ENCODE measurements around the gene MYO5A.

The MYO5A gene

DNA sequence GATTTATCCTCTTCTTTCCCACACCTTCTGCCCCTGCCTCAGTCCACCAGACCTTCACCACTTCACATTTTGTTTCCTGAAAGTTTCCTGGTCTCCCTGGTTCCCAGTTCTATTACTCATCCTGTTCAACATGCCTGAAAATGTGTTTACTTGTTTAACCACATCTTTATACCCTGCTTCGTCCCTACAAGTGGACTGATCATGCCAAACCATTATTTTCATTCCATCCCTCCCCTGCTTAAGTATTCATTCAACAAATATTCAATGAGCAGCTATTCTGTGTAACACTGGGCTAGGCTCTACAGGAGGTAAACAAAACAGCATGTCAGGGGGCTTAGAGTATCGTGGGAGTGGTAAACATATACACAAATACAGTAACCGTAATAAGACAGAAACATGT lies 5.5 kb downstream of the MYO5A start:
- Mint-ChIP-seq H3K9me3 (no peaks in the 10 kb centered on the region), H3K27me3 (ENCODE audit: low read depth) (peaks cover 34% of the 10 kb centered on the region), H3K27ac (no peak overlapping the region), H3K36me3 (ENCODE audit: low read depth) (no peaks in the 10 kb centered on the region), H3K4me1 (peaks cover 4% of the 10 kb centered on the region), H3K4me3 (no peak overlapping the region)
- no peak for TF ChIP-seq CTCF (IDR thresholded peaks at IDR 0.05; ENCODE audit: unreplicated experiment in 3 of 3)

GRCh38 chr15:52521682-52522081 lies 7.0 kb downstream of the MYO5A start:
- TF ChIP-seq CTCF (IDR thresholded peaks at IDR 0.05; ENCODE audit: unreplicated experiment in 3 of 3): no peak
- Mint-ChIP-seq H3K27ac (no peak overlapping the region), H3K9me3 (no peaks in the 10 kb centered on the region), H3K4me3 (no peak overlapping the region), H3K36me3 (ENCODE audit: low read depth) (no peaks in the 10 kb centered on the region), H3K4me1 (no peaks in the 10 kb centered on the region), H3K27me3 (ENCODE audit: low read depth) (peaks cover 19% of the 10 kb centered on the region)

DNA sequence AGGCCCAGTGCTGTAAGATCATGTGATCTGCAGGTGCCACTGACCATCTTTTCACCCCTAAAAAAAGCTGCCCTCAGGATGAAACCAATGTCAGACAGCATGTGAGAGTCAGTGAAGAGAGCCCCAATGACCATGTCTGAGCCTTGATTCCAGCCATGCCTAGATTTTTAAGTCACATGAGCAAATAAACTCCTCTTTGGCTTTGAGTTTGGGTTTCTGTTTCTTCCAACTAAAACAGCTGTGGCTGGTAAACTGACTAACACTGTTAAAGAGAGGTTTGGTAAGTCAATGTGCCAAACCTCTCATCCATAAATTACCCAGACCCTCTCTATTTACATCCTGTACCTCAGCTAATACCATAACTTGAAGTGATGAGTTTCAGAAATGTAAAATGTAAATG lies 8.3 kb downstream of the MYO5A start:
- TF ChIP-seq CTCF (IDR thresholded peaks at IDR 0.05; ENCODE audit: unreplicated experiment in 3 of 3): no peak
- H3K27me3 Mint-ChIP-seq (ENCODE audit: low read depth): peaks cover 8% of the 10 kb centered on the region
- no peaks in the 10 kb centered on the region for H3K36me3 Mint-ChIP-seq (ENCODE audit: low read depth)
- H3K27ac Mint-ChIP-seq: no peak overlapping the region
- H3K4me3 Mint-ChIP-seq: no peak overlapping the region
- H3K4me1 Mint-ChIP-seq: no peaks in the 10 kb centered on the region
- H3K9me3 Mint-ChIP-seq: no peaks in the 10 kb centered on the region

GRCh38 chr15:52518487-52519371 lies 10.0 kb downstream of the MYO5A start:
- H3K9me3 Mint-ChIP-seq: no peaks in the 10 kb centered on the region
- no peak overlapping the region for H3K4me3 Mint-ChIP-seq
- H3K4me1 Mint-ChIP-seq: no peaks in the 10 kb centered on the region
- no peak overlapping the region for H3K27ac Mint-ChIP-seq
- H3K36me3 Mint-ChIP-seq (ENCODE audit: low read depth): no peaks in the 10 kb centered on the region
- no peak for TF ChIP-seq CTCF (IDR thresholded peaks at IDR 0.05; ENCODE audit: unreplicated experiment in 3 of 3)
- H3K27me3 Mint-ChIP-seq (ENCODE audit: low read depth): peaks cover 5% of the 10 kb centered on the region

GRCh38 chr15:52517014-52517413 lies 11.7 kb downstream of the MYO5A start:
- no peak overlapping the region for H3K4me3 Mint-ChIP-seq
- no peaks in the 10 kb centered on the region for H3K36me3 Mint-ChIP-seq (ENCODE audit: low read depth)
- no peak for TF ChIP-seq CTCF (IDR thresholded peaks at IDR 0.05; ENCODE audit: unreplicated experiment in 3 of 3)
- H3K9me3 Mint-ChIP-seq: no peaks in the 10 kb centered on the region
- no peak overlapping the region for H3K27ac Mint-ChIP-seq
- H3K4me1 Mint-ChIP-seq: no peaks in the 10 kb centered on the region
- H3K27me3 Mint-ChIP-seq (ENCODE audit: low read depth): no peaks in the 10 kb centered on the region

GRCh38 chr15:52515343-52515742 lies 13.3 kb downstream of the MYO5A start:
- Mint-ChIP-seq H3K4me3 (no peak overlapping the region), H3K27me3 (ENCODE audit: low read depth) (no peaks in the 10 kb centered on the region), H3K9me3 (no peaks in the 10 kb centered on the region), H3K36me3 (ENCODE audit: low read depth) (no peaks in the 10 kb centered on the region), H3K4me1 (peaks cover 4% of the 10 kb centered on the region), H3K27ac (no peak overlapping the region)
- no peak for TF ChIP-seq CTCF (IDR thresholded peaks at IDR 0.05; ENCODE audit: unreplicated experiment in 3 of 3)

All from nephron (organoid).